HepG2 (cell line): ENCODE results near the gene GJD3. TPM values are rescaled to one million over a fixed set of nuclear protein-coding genes. Genes with fewer than 3 reads are reported as not detected.
A peak's percentile ranks its signal among the peaks of the same experiment; 100 is the strongest.

ENCODE experiments used
- ATF1 ChIP-seq: IDR thresholded peaks from 2 replicates; pipeline ENCODE4 v1.6.1; 2016; ENCODE audit warnings: mild to moderate bottlenecking, control low read depth
- ATRX ChIP-seq: sonication (generic); formaldehyde crosslinking; IDR thresholded peaks from 2 replicates; pipeline ENCODE4 v1.4.0; 2020; ENCODE audit warnings: missing genetic modification reagents, borderline replicate concordance
- DZIP1 ChIP-seq: sonication (generic); formaldehyde crosslinking; IDR thresholded peaks from 2 replicates; pipeline ENCODE4 v1.5.0; 2020; ENCODE audit warnings: mild to moderate bottlenecking, missing genetic modification reagents
- FLYWCH1 ChIP-seq: sonication (generic); formaldehyde crosslinking; IDR thresholded peaks from 2 replicates; pipeline ENCODE4 v1.8.1; 2023; ENCODE audit warnings: mild to moderate bottlenecking, missing genetic modification reagents
- HNRNPL ChIP-seq: fragments of 200-400 bp; formaldehyde crosslinking; IDR thresholded peaks from 2 replicates; pipeline ENCODE4 v1.6.1; 2017; ENCODE audit warnings: mild to moderate bottlenecking, low read depth, low read length
- PCBP2 ChIP-seq: fragments of 200-400 bp; formaldehyde crosslinking; optimal IDR thresholded peaks from 2 replicates; pipeline ENCODE3; 2018; ENCODE audit warnings: low read length, low read depth; ENCODE audit not compliant: poor library complexity, severe bottlenecking
- PRDM4 ChIP-seq: sonication (generic); formaldehyde crosslinking; IDR thresholded peaks from 2 replicates; pipeline ENCODE4 v1.9.0; 2021; ENCODE audit warnings: missing genetic modification reagents, borderline replicate concordance
- PRPF4 ChIP-seq: fragments of 200-400 bp; formaldehyde crosslinking; IDR thresholded peaks from 2 replicates; pipeline ENCODE4 v1.6.1; 2016; ENCODE audit warnings: low read length, low read depth; ENCODE audit not compliant: poor library complexity, severe bottlenecking
- REL ChIP-seq: sonication (generic); formaldehyde crosslinking; conservative IDR thresholded peaks from 2 replicates; pipeline ENCODE4 v1.8.0; 2022; ENCODE audit warnings: mild to moderate bottlenecking, missing genetic modification reagents, moderate library complexity
- SMC3 ChIP-seq: IDR thresholded peaks from 2 replicates; pipeline ENCODE4 v1.6.1; 2011; ENCODE audit warnings: low read length, improper control_type of control experiment
- SNAPC5 ChIP-seq: sonication (generic); formaldehyde crosslinking; IDR thresholded peaks from 2 replicates; pipeline ENCODE4 v1.8.1; 2023; ENCODE audit warnings: mild to moderate bottlenecking, missing genetic modification reagents, borderline replicate concordance
- TBX2 ChIP-seq: sonication (generic); formaldehyde crosslinking; IDR thresholded peaks from 2 replicates; pipeline ENCODE4 v1.5.0; 2020; ENCODE audit warnings: missing genetic modification reagents, mild to moderate bottlenecking, borderline replicate concordance
- TIGD3 ChIP-seq: sonication (generic); formaldehyde crosslinking; IDR thresholded peaks from 2 replicates; pipeline ENCODE4 v1.5.1; 2020; ENCODE audit warnings: mild to moderate bottlenecking, missing genetic modification reagents, borderline replicate concordance
- ZC3H4 ChIP-seq: sonication (generic); formaldehyde crosslinking; IDR thresholded peaks from 2 replicates; pipeline ENCODE4 v1.4.0; 2020; ENCODE audit warnings: missing genetic modification reagents, borderline replicate concordance
- ZNF775 ChIP-seq: sonication (generic); formaldehyde crosslinking; IDR thresholded peaks from 2 replicates; pipeline ENCODE4 v1.4.0; 2020; ENCODE audit warnings: missing genetic modification reagents, mild to moderate bottlenecking, moderate library complexity, borderline replicate concordance
- ZNF800 ChIP-seq: sonication (generic); formaldehyde crosslinking; IDR thresholded peaks from 2 replicates; pipeline ENCODE4 v1.4.0; 2020; ENCODE audit warnings: missing genetic modification reagents
- ZNF839 ChIP-seq: sonication (generic); formaldehyde crosslinking; IDR thresholded peaks from 2 replicates; pipeline ENCODE4 v1.4.0; 2020; ENCODE audit warnings: missing genetic modification reagents, mild to moderate bottlenecking, borderline replicate concordance
- polyA plus RNA-seq, 8 experiments: library from polyadenylated mRNA; depleted of rRNA in 3 of 8; stranded (reverse) in 7 of 8; unstranded in 1 of 8; fragments of >200 nt; fragmentation: Illumina TruSeq in 4 of 8; extraction: Trizol in 4 of 8; gene quantifications; 2 replicates each; pipeline versions ENCODE4 v1.2.1 to v1.2.3, GENCODE V29; 2011 to 2016; ENCODE audit warnings: low read depth in 4 of 8, missing spikeins in 1 of 8, mixed read lengths in 1 of 8; ENCODE audit not compliant: insufficient read depth in 1 of 8
- total RNA-seq, 5 experiments: library from RNA; depleted of rRNA; stranded (reverse); fragments of >200 nt; fragmentation: Illumina TruSeq; extraction: Trizol; gene quantifications; 2 replicates each; pipeline ENCODE4 v1.2.3, GENCODE V29; 2016; ENCODE audit warnings: low read depth in 1 of 5

GJD3 gene
- total and polyA plus RNA-seq, 2 of the 13 experiments (the other 11 are each of a cell fraction or from before 2014, with no cell fraction given) = not detected

GRCh38 chr17:40317880-40318829, 46.4 kb downstream of the GJD3 start (continued):
- peak; percentile 17; the same call in 1 of the 2 replicates for TF ChIP-seq DZIP1 (CRISPR knock-in tag)
- TF ChIP-seq ATRX (CRISPR knock-in tag) = no peak
- TF ChIP-seq TBX2 (CRISPR knock-in tag) = peak; percentile 82; the same call in 1 of the 2 replicates
- no peak for TF ChIP-seq PRDM4 (CRISPR knock-in tag)
- no peak for TF ChIP-seq PRPF4
- TF ChIP-seq ATF1 (CRISPR knock-in tag) = no peak
- TF ChIP-seq SMC3 = no peak
- TF ChIP-seq REL = no peak
- 0 out of 2 replicates have a peak, but pooled peaks have one; percentile 64 for TF ChIP-seq ZNF775
- TF ChIP-seq ZNF839 (CRISPR knock-in tag) = no peak
- no peak for TF ChIP-seq PCBP2
- peak; percentile 52; the same call in 1 of the 2 replicates for TF ChIP-seq SNAPC5 (CRISPR knock-in tag)
- no peak for TF ChIP-seq TIGD3 (CRISPR knock-in tag)
- peak; percentile 84 for TF ChIP-seq ZNF800
- no peak for TF ChIP-seq FLYWCH1 (CRISPR knock-in tag)
- no peak for TF ChIP-seq ZC3H4 (CRISPR knock-in tag)
- TF ChIP-seq HNRNPL = peak; percentile 60; the same call in 1 of the 2 replicates
